ENCODE data around the gene CCDC197.

CCDC197 gene

GRCh38 chr14:94027566-94028449 lies 30.7 kb downstream of the CCDC197 start:
- no peak for DNase-seq
- Histone ChIP-seq H3K79me2 (ENCODE audit: low read length) (no peaks in the 10 kb centered on the region), H3K9me2 (replicated peaks; ENCODE audit: insufficient read depth, low read length) (no peaks in the 10 kb centered on the region), H3K27me3 (replicated peaks; ENCODE audit: insufficient read depth, low read length) (no peaks in the 10 kb centered on the region), H3K4me3 (ENCODE audit: low read length) (no peak overlapping the region), H4K20me1 (ENCODE audit: insufficient read depth, low read length) (no peaks in the 10 kb centered on the region), H3K36me3 (replicated peaks; ENCODE audit: insufficient read depth, low read length) (no peaks in the 10 kb centered on the region), H2AFZ (ENCODE audit: low read length) (no peak overlapping the region), H3K4me2 (ENCODE audit: low read depth, low read length) (no peak overlapping the region), H3K4me1 (ENCODE audit: low read length) (peaks cover 6% of the 10 kb centered on the region), H3K9me3 (replicated peaks; ENCODE audit: insufficient read depth, low read length) (no peaks in the 10 kb centered on the region), H3F3A (ENCODE audit: insufficient read depth, low read length) (no peaks in the 10 kb centered on the region), H3K27ac (ENCODE audit: low read length) (no peak overlapping the region), H3K9ac (ENCODE audit: low read length) (no peak overlapping the region)
- no peak for TF ChIP-seq EZH2 (optimal IDR thresholded peaks at IDR 0.05; ENCODE audit: low read depth, low read length)
- TF ChIP-seq, protein P1, sequence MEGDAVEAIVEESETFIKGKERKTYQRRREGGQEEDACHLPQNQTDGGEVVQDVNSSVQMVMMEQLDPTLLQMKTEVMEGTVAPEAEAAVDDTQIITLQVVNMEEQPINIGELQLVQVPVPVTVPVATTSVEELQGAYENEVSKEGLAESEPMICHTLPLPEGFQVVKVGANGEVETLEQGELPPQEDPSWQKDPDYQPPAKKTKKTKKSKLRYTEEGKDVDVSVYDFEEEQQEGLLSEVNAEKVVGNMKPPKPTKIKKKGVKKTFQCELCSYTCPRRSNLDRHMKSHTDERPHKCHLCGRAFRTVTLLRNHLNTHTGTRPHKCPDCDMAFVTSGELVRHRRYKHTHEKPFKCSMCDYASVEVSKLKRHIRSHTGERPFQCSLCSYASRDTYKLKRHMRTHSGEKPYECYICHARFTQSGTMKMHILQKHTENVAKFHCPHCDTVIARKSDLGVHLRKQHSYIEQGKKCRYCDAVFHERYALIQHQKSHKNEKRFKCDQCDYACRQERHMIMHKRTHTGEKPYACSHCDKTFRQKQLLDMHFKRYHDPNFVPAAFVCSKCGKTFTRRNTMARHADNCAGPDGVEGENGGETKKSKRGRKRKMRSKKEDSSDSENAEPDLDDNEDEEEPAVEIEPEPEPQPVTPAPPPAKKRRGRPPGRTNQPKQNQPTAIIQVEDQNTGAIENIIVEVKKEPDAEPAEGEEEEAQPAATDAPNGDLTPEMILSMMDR (IDR thresholded peaks at IDR 0.05; ENCODE audit: low read length) = no peak
- TF ChIP-seq EZH2phosphoT487 (IDR thresholded peaks at IDR 0.05; ENCODE audit: low read length) = no peak

GRCh38 chr14:94028450-94028826 lies 31.3 kb downstream of the CCDC197 start:
- Histone ChIP-seq H2AFZ (ENCODE audit: low read length) (no peak overlapping the region), H3F3A (ENCODE audit: insufficient read depth, low read length) (no peaks in the 10 kb centered on the region), H3K4me2 (ENCODE audit: low read depth, low read length) (no peak overlapping the region), H3K79me2 (ENCODE audit: low read length) (no peaks in the 10 kb centered on the region), H3K9me2 (replicated peaks; ENCODE audit: insufficient read depth, low read length) (no peaks in the 10 kb centered on the region), H3K36me3 (replicated peaks; ENCODE audit: insufficient read depth, low read length) (no peaks in the 10 kb centered on the region), H4K20me1 (ENCODE audit: insufficient read depth, low read length) (no peaks in the 10 kb centered on the region), H3K27ac (ENCODE audit: low read length) (no peak overlapping the region), H3K9me3 (replicated peaks; ENCODE audit: insufficient read depth, low read length) (no peaks in the 10 kb centered on the region), H3K4me3 (ENCODE audit: low read length) (no peak overlapping the region), H3K27me3 (replicated peaks; ENCODE audit: insufficient read depth, low read length) (no peaks in the 10 kb centered on the region), H3K9ac (ENCODE audit: low read length) (no peak overlapping the region), H3K4me1 (ENCODE audit: low read length) (no peaks in the 10 kb centered on the region)
- TF ChIP-seq, protein P1 (IDR thresholded peaks at IDR 0.05; ENCODE audit: low read length) = no peak
- TF ChIP-seq EZH2 (optimal IDR thresholded peaks at IDR 0.05; ENCODE audit: low read depth, low read length) (no peak), EZH2phosphoT487 (IDR thresholded peaks at IDR 0.05; ENCODE audit: low read length) (no peak)
- DNase-seq = no peak

GRCh38 chr14:94029265-94029664 lies 32.2 kb downstream of the CCDC197 start:
- Histone ChIP-seq H3K9me2 (replicated peaks; ENCODE audit: insufficient read depth, low read length) (no peaks in the 10 kb centered on the region), H3K4me2 (ENCODE audit: low read depth, low read length) (no peak overlapping the region), H3K9me3 (replicated peaks; ENCODE audit: insufficient read depth, low read length) (no peaks in the 10 kb centered on the region), H3K9ac (ENCODE audit: low read length) (no peak overlapping the region), H3K27me3 (replicated peaks; ENCODE audit: insufficient read depth, low read length) (no peaks in the 10 kb centered on the region), H4K20me1 (ENCODE audit: insufficient read depth, low read length) (no peaks in the 10 kb centered on the region), H3K79me2 (ENCODE audit: low read length) (no peaks in the 10 kb centered on the region), H3F3A (ENCODE audit: insufficient read depth, low read length) (no peaks in the 10 kb centered on the region), H3K4me3 (ENCODE audit: low read length) (no peak overlapping the region), H3K36me3 (replicated peaks; ENCODE audit: insufficient read depth, low read length) (no peaks in the 10 kb centered on the region), H3K4me1 (ENCODE audit: low read length) (no peaks in the 10 kb centered on the region), H2AFZ (ENCODE audit: low read length) (no peak overlapping the region), H3K27ac (ENCODE audit: low read length) (no peak overlapping the region)
- DNase-seq = no peak
- TF ChIP-seq EZH2 (optimal IDR thresholded peaks at IDR 0.05; ENCODE audit: low read depth, low read length) (no peak), EZH2phosphoT487 (IDR thresholded peaks at IDR 0.05; ENCODE audit: low read length) (no peak)
- TF ChIP-seq, protein P1 (IDR thresholded peaks at IDR 0.05; ENCODE audit: low read length) = no peak
